DMS 273 (cell line): ENCODE results near the gene PDE12.
"Not testable (repeated sequence)": the region's sequence is repeated elsewhere in the genome, so short reads cannot be mapped to it uniquely, and the experiment has no call there.

Source experiments
- DNase-seq: peaks from one replicate; lab custom pipeline; 2025; ENCODE audit not compliant: unreplicated experiment; lab: John Stamatoyannopoulos, UW

The PDE12 gene

GRCh38 chr3:57586778-57587177 is 30.7 kb downstream of the PDE12 start:
- no peak for DNase-seq

DNA sequence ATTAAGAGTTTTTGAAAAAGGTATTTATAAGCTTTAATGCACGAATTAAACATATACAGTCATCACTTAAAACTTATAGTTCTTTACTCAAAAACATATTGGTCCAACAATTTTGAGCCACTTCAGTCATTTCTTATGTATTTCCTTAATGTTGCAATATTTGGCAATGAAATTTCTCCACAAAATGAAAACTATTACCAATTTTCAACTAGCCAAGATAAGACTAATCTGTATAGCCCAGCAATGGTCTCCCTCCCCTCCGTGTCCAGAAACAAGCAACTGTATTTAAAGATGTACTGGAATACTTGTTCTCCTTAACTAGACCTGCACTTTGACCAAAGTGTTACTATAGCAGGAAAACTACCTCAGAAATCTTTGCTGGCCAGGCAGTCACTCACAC is 31.8 kb downstream of the PDE12 start:
- DNase-seq = no peak

GRCh38 chr3:57592306-57592705 is 36.2 kb downstream of the PDE12 start:
- DNase-seq = no peak

DNA sequence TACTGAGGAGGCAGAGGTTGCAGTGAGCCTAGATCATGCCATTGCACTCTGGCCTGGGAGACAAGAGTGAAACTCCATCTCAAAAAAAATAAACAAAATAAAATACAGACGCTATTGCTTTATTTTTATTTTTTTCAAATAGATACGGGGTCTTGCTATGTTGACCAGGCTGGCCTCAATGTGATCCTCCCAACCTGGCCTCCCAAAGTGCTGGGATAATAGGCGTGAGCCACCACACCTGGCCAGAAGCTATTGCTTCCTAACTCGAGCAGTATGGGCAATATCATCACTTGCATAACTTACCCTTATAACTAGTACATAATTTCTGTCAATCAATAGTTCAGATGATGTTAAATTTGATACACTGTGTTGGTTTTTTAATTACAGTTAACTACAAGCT is 38.1 kb downstream of the PDE12 start:
- DNase-seq = no peak

- no peak for DNase-seq
Measured at GRCh38 chr3:57594576-57594975, 38.5 kb downstream of the PDE12 start.

- DNase-seq = peak; percentile 61
Measured at GRCh38 chr3:57596495-57597126, 40.5 kb downstream of the PDE12 start.

DNA sequence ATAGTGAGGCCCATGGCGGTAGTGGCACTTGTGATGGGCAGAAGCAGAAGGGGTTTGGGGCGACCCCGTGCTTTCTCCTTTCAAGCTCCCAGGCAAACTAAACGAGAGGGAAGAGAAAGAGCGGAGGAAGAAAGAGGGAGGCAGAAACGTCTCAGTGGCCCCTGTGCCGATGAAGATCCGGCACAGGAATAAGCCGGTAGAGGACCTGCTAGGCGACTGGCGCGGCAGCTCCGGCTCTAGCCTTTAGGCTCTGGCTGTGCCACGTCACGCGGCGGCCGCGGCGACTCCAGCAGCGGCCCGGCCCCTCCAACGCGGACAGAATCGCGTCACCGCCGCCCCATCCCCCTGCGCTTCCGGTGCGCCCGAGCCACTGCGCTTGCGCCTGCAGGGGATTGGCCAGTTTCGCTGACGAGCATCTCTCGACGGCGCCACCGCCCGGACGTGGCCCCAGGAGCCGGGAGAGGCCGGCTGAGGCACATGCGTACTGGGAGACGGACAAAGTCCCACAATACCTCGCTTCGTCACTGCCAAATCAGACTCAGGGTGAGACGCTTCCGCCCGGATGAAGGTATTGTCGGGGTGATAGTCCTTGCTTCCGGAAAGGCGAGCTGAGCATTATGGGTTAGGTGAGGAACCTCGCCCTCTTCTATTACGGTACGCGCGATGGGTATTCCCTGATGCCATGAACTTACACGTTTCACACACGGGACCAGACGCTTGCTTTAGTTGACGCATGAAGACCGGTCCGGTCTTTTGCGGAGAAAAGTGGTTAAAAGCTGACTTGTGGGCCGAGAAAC is 41.3 kb downstream of the PDE12 start, which contains the start of gene ARF4:
ARF4 (minus strand) TSS at position 218 of the 797 bp plus-strand sequence; CDS start at position 14, 204 bp downstream.
- peak; percentile 98 for DNase-seq

DNA sequence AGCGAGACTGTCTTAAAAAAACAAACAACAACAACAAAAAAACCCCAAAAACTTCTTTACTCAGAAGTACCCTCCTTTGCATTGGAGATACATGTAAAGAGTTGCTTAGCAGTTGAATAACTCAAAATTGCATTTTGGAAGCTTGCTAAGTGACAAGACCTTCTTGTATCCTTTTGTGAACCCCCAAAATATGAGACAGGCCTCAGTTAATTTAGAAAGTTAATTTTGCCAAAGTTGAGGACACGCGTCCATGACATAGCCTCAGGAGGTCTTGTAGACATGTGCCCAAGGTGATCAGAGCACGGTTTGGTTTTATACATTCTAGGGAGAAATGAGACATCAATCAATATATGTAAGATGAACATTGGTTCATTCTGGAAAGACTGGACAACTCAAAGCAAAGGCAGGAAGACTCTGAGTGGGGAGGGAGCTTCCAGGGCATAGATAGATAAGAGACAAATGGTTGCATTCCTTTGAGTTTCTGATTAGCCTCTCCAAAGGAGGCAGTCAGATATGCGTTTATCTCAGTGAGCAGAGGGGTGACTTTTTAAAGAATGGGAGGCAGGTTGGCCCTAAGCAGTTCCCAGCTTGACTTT is 42.8 kb downstream of the PDE12 start:
- no peak for DNase-seq

DNA sequence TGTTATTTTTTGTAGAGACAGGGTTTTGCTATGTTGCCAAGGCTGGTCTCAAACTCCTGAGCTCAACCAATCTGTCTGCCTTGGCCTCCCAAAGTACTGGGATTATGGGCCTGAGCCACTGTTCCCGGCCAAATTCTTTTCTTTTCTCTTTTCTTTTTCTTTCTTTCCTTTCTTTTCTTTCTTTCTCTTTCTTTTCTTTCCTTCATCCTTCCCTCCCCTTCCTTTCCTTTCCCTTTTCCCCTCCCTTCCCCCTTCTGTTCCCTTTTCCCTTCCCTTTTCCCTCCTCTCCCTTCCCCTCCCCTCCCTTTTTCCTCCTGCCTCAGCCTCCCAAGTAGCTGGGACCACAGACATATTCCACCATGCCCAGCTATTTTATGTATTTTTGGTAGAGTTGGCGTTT is 44.1 kb downstream of the PDE12 start:
- DNase-seq = no peak

DNA sequence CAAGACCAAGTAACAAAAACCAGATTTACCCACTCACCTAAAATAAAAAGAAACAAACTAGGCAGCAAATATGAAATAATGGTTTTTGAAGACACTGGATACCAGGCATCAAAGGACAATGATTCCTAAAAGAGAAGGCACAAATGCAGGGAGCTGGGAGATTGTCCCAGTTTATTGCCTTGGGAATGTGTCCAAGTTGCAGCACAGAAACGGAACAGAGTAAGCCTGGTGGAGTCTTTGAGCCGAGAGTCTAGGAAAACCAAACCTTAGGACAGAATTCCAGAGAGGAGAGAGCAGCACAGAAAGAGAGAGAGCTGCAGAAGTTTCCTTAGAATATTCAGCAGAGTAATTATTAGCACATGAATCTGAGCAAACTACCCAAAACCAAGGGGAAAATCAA is 48.9 kb downstream of the PDE12 start:
- DNase-seq = no peak

DNA sequence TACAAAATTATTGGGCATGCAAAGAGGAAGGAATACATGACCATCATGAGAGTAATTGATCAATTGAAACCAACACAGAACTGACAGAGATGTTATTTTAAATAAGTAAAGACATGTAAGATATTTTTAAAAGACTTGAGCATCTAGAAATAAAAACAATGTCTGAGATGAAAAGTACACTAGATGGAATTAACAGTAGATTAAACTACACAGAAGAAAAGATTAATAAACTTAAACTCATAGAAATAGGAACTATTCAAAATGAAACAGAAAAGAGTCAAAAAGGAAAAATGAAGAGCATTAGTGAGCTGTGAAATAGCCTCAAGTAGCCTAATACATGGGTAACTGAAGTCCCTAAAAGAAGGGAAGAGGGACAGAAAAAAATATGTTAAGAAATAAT is 49.6 kb downstream of the PDE12 start:
- no peak for DNase-seq

GRCh38 chr3:57611870-57612269 is 55.8 kb downstream of the PDE12 start:
- DNase-seq = not testable (repeated sequence)

- DNase-seq = no peak
Measured at GRCh38 chr3:57616233-57616632, 60.2 kb downstream of the PDE12 start.
